Mesenchymal stem cell (in vitro differentiated cells and primary cell): ENCODE measurements around the gene AIPL1.

ENCODE experiments used
- DNase-seq: peaks from one replicate; pipeline ENCODE4 v3.0.0-alpha.2; 2013
- H2AFZ ChIP-seq: one replicate; pipeline ENCODE4 v1.6.1; 2013; ENCODE audit warnings: low read depth, mild to moderate bottlenecking, control low read depth, inconsistent platforms, low read length, moderate library complexity
- H2AK5ac ChIP-seq: 2 replicates; pipeline ENCODE4 v1.6.1; 2013; ENCODE audit warnings: low read length, moderate library complexity, mild to moderate bottlenecking, inconsistent platforms; ENCODE audit not compliant: severe bottlenecking
- H2BK120ac ChIP-seq: one replicate; pipeline ENCODE4 v1.6.1; 2013; ENCODE audit warnings: low read depth, mild to moderate bottlenecking, inconsistent platforms, low read length, moderate library complexity
- H2BK12ac ChIP-seq, 2 experiments: one replicate each; pipeline ENCODE4 v1.6.1; 2013; ENCODE audit warnings: inconsistent platforms in 2 of 2, low read length in 2 of 2, mild to moderate bottlenecking in 2 of 2, moderate library complexity in 2 of 2, control low read depth in 1 of 2
- H2BK15ac ChIP-seq: one replicate; pipeline ENCODE4 v1.6.1; 2013; ENCODE audit warnings: mild to moderate bottlenecking, low read depth, inconsistent platforms; ENCODE audit not compliant: poor library complexity, severe bottlenecking
- H2BK5ac ChIP-seq: 2 replicates; pipeline ENCODE4 v1.6.1; 2013; ENCODE audit warnings: low read depth, mild to moderate bottlenecking, low read length, control low read depth, inconsistent platforms; ENCODE audit not compliant: poor library complexity, severe bottlenecking
- H3K14ac ChIP-seq, 2 experiments: one replicate each; pipeline ENCODE4 v1.6.1; 2013; ENCODE audit warnings: inconsistent platforms in 2 of 2, low read length in 2 of 2, control low read depth in 1 of 2, mild to moderate bottlenecking in 1 of 2, moderate library complexity in 1 of 2
- H3K18ac ChIP-seq, 2 experiments: one replicate each; pipeline ENCODE4 v1.6.1; 2013; ENCODE audit warnings: inconsistent platforms in 2 of 2, low read length in 2 of 2, control low read depth in 1 of 2, low read depth in 1 of 2, mild to moderate bottlenecking in 1 of 2
- H3K23ac ChIP-seq, 2 experiments: one replicate each; pipeline ENCODE4 v1.6.1; 2013; ENCODE audit warnings: inconsistent platforms in 2 of 2, low read length in 2 of 2, mild to moderate bottlenecking in 2 of 2, moderate library complexity in 2 of 2, control low read depth in 1 of 2
- H3K27ac ChIP-seq: 2 replicates; pipeline ENCODE4 v1.5.1; 2013; ENCODE audit warnings: mild to moderate bottlenecking, moderate library complexity, low read length, control low read depth, inconsistent platforms; ENCODE audit not compliant: poor library complexity, severe bottlenecking
- H3K27me3 ChIP-seq, 2 experiments: 2 replicates each; pipeline versions ENCODE4 v1.6.1 to v1.7.0; 2013; ENCODE audit warnings: low read length in 2 of 2, mild to moderate bottlenecking in 2 of 2, moderate library complexity in 2 of 2, control low read depth in 1 of 2, inconsistent platforms in 1 of 2; ENCODE audit not compliant: control insufficient read depth in 1 of 2, insufficient read depth in 1 of 2
- H3K36me3 ChIP-seq, 2 experiments: 2 replicates each; pipeline versions ENCODE4 v1.6.1 to v1.7.0; 2013; ENCODE audit warnings: low read length in 2 of 2, control low read depth in 1 of 2, inconsistent platforms in 1 of 2, low read depth in 1 of 2, mild to moderate bottlenecking in 1 of 2; ENCODE audit not compliant: insufficient read depth in 2 of 2, control insufficient read depth in 1 of 2
- H3K4ac ChIP-seq, 2 experiments: one replicate each; pipeline ENCODE4 v1.6.1; 2013; ENCODE audit warnings: inconsistent platforms in 2 of 2, low read length in 2 of 2, mild to moderate bottlenecking in 2 of 2, moderate library complexity in 2 of 2, control low read depth in 1 of 2, low read depth in 1 of 2
- H3K4me1 ChIP-seq: 2 replicates; pipeline ENCODE4 v1.6.1; 2013; ENCODE audit warnings: low read depth, low read length, control low read depth; ENCODE audit not compliant: control insufficient read depth, insufficient read depth
- H3K4me2 ChIP-seq: 2 replicates; pipeline ENCODE4 v1.6.1; 2013; ENCODE audit warnings: low read length, mild to moderate bottlenecking, inconsistent platforms; ENCODE audit not compliant: poor library complexity, severe bottlenecking
- H3K4me3 ChIP-seq, 2 experiments: 2 replicates each; pipeline versions ENCODE4 v1.5.1 to v1.7.0; 2013; ENCODE audit warnings: low read length in 2 of 2, mild to moderate bottlenecking in 2 of 2, control low read depth in 1 of 2, low read depth in 1 of 2; ENCODE audit not compliant: insufficient read depth in 1 of 2
- H3K79me1 ChIP-seq: replicated peaks from 2 replicates; pipeline ENCODE4 v1.6.1; 2013; ENCODE audit warnings: mild to moderate bottlenecking, control low read depth, low read length, inconsistent platforms; ENCODE audit not compliant: poor library complexity, severe bottlenecking
- H3K9ac ChIP-seq: 2 replicates; pipeline ENCODE4 v1.7.0; 2013; ENCODE audit warnings: mild to moderate bottlenecking, low read length, moderate library complexity
- H3K9me3 ChIP-seq: 2 replicates; pipeline ENCODE4 v1.7.0; 2013; ENCODE audit warnings: mild to moderate bottlenecking, low read length; ENCODE audit not compliant: control insufficient read depth
- H4K8ac ChIP-seq: one replicate; pipeline ENCODE4 v1.6.1; 2013; ENCODE audit warnings: inconsistent platforms, mild to moderate bottlenecking, low read length, moderate library complexity
- H4K91ac ChIP-seq: one replicate; pipeline ENCODE4 v1.6.1; 2013; ENCODE audit warnings: mild to moderate bottlenecking, low read length, inconsistent platforms
- WGBS: methylation state at CpG from one replicate; pipeline ENCODE4 v1.1.7; 2013; ENCODE audit warnings: mixed read lengths; 5-methylcytosine and 5-hydroxymethylcytosine counted together

The AIPL1 gene

DNA sequence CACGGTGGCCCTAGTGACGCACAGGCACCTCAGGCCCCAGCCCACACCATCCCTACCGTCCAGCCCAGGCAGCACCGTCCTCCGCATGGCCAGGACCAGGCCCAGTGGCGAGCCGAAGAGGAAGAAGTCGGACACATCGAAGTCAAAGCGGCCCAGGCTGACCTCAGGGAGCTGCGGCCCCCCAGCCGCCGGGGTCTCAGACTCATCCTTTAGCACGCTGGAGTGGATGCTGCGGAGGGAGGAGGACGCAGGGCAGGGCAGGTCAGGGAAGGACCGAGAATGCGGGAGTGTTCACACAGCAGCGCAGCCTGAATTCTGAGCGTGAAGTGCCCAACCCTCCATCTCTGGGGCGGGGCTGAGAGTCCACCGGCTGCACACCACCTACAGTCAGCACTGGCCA is 39.5 kb upstream of the AIPL1 start:
- H3K27me3 ChIP-seq, result peaks cover 9 to 13% of the 10 kb centered on the region in 2 experiments
- no peak overlapping the region for H3K9ac ChIP-seq

GRCh38 chr17:6473128-6473767 is 38.3 kb upstream of the AIPL1 start:
- peak; percentile 76 for DNase-seq
- no peak overlapping the region for H2AFZ ChIP-seq
- H3K27ac ChIP-seq, result no peak overlapping the region
- H2BK120ac ChIP-seq, result no peak overlapping the region
- H3K9ac ChIP-seq, result no peak overlapping the region
- peaks cover 0 to 4% of the 10 kb centered on the region in 2 experiments for H3K36me3 ChIP-seq
- no peak overlapping the region for H3K23ac ChIP-seq
- peaks cover 24% of the 10 kb centered on the region for H3K4me1 ChIP-seq
- no peaks in the 10 kb centered on the region for H3K79me1 ChIP-seq
- peak overlapping the region in 1 of 2 experiments; percentile 15 for H2BK12ac ChIP-seq
- H2BK15ac ChIP-seq, result no peak overlapping the region
- no peak overlapping the region for H2AK5ac ChIP-seq
- H3K4me2 ChIP-seq, result no peak overlapping the region
- no peak overlapping the region for H2BK5ac ChIP-seq
- H3K4ac ChIP-seq, result no peak overlapping the region
- peaks cover 0 to 6% of the 10 kb centered on the region in 2 experiments for H3K27me3 ChIP-seq
- no peak overlapping the region for H3K4me3 ChIP-seq
- WGBS, result 44% methylated on average over 14 of the region's 14 CpGs
- H3K18ac ChIP-seq, result no peak overlapping the region
- no peak overlapping the region for H3K14ac ChIP-seq
- peak overlapping the region; percentile 14 for H4K8ac ChIP-seq
- no peak overlapping the region for H4K91ac ChIP-seq
- H3K9me3 ChIP-seq, result no peaks in the 10 kb centered on the region

More for the DNA sequence above, 39.5 kb upstream of the AIPL1 start:
- Histone ChIP-seq H3K4me2 (no peak overlapping the region), H3K4me1 (peaks cover 24% of the 10 kb centered on the region), H2AFZ (no peak overlapping the region), H2BK5ac (no peak overlapping the region), H3K4ac (no peak overlapping the region), H3K14ac (peak overlapping the region in 1 of 2 experiments; percentile 62), H3K9me3 (no peaks in the 10 kb centered on the region), H4K8ac (no peak overlapping the region), H3K27ac (no peak overlapping the region), H3K79me1 (no peaks in the 10 kb centered on the region), H2AK5ac (no peak overlapping the region), H2BK15ac (no peak overlapping the region), H3K23ac (no peak overlapping the region), H4K91ac (no peak overlapping the region), H3K18ac (no peak overlapping the region), H3K4me3 (no peak overlapping the region), H3K36me3 (peaks cover 0 to 4% of the 10 kb centered on the region in 2 experiments), H2BK120ac (no peak overlapping the region), H2BK12ac (no peak overlapping the region)
- DNase-seq, result no peak
- WGBS, result 89% methylated on average over 22 of the region's 22 CpGs

- Histone ChIP-seq H3K18ac (no peak overlapping the region), H3K4me2 (no peak overlapping the region), H2BK12ac (no peak overlapping the region), H4K91ac (no peak overlapping the region), H3K36me3 (peaks cover 0 to 4% of the 10 kb centered on the region in 2 experiments), H3K79me1 (no peaks in the 10 kb centered on the region), H3K4me3 (no peak overlapping the region), H3K9me3 (no peaks in the 10 kb centered on the region), H2BK15ac (no peak overlapping the region), H2AK5ac (peak overlapping the region; percentile 21), H3K23ac (no peak overlapping the region), H3K9ac (no peak overlapping the region), H3K14ac (no peak overlapping the region), H3K27ac (no peak overlapping the region), H2BK120ac (no peak overlapping the region), H3K4ac (no peak overlapping the region), H2BK5ac (no peak overlapping the region), H4K8ac (no peak overlapping the region), H2AFZ (no peak overlapping the region), H3K27me3 (peaks cover 0 to 6% of the 10 kb centered on the region in 2 experiments), H3K4me1 (peaks cover 24% of the 10 kb centered on the region)
- no peak for DNase-seq
- 82% methylated on average over 8 of the region's 10 CpGs for WGBS
These were observed 37.6 kb upstream of the AIPL1 start for GRCh38 chr17:6472517-6472916.

- 80% methylated on average over 19 of the region's 19 CpGs for WGBS
These were observed 36.9 kb upstream of the AIPL1 start for GRCh38 chr17:6471531-6472465.

More at GRCh38 chr17:6471531-6472465, 36.9 kb upstream of the AIPL1 start:
- peak; percentile 61 for DNase-seq
- Histone ChIP-seq H3K9me3 (peaks cover 3% of the 10 kb centered on the region), H3K4me1 (peaks cover 24% of the 10 kb centered on the region), H3K27me3 (peaks cover 0 to 2% of the 10 kb centered on the region in 2 experiments), H2BK12ac (no peak overlapping the region), H3K27ac (no peak overlapping the region), H3K9ac (no peak overlapping the region), H3K23ac (no peak overlapping the region), H4K91ac (no peak overlapping the region), H2AK5ac (peak overlapping the region; percentile 21), H3K4me2 (no peak overlapping the region), H3K4ac (no peak overlapping the region), H3K14ac (no peak overlapping the region), H2BK5ac (no peak overlapping the region), H3K79me1 (no peaks in the 10 kb centered on the region), H3K4me3 (no peak overlapping the region), H2BK120ac (no peak overlapping the region), H3K18ac (no peak overlapping the region), H2AFZ (no peak overlapping the region), H4K8ac (no peak overlapping the region), H2BK15ac (no peak overlapping the region), H3K36me3 (peaks cover 0 to 4% of the 10 kb centered on the region in 2 experiments)
